Prostate gland (tissue), 2 donors: ENCODE measurements around the gene PSMD11. TPM values are rescaled to one million over a fixed set of nuclear protein-coding genes. Genes with fewer than 3 reads are reported as not detected.
"Not testable (repeated sequence)": the region's sequence is repeated elsewhere in the genome, so short reads cannot be mapped to it uniquely, and the experiment has no call there.

Experiments
- DNase-seq: peaks from one replicate; pipeline ENCODE4 v3.0.0-alpha.2; 2019; ENCODE audit warnings: low spot score
- H3K27ac ChIP-seq, 2 donors: fragments of 200-600 bp; sonication (generic); 2 replicates each; pipeline ENCODE4 v1.5.1; 2017 to 2019
- H3K27me3 ChIP-seq: fragments of 200-600 bp; sonication (generic); replicated peaks from 2 replicates; pipeline ENCODE4 v1.5.1; 2019; ENCODE audit not compliant: insufficient read depth
- H3K36me3 ChIP-seq, 2 donors: fragments of 200-600 bp; sonication (generic); 1 replicate in 1 of 2; 2 replicates in 1 of 2; pipeline versions ENCODE4 v1.5.1 to v1.8.1; 2017 to 2019
- H3K4me1 ChIP-seq: fragments of 200-600 bp; sonication (generic); replicated peaks from 2 replicates; pipeline ENCODE4 v1.5.1; 2019
- H3K4me3 ChIP-seq, 2 donors: fragments of 200-600 bp; sonication (generic); 2 replicates each; pipeline ENCODE4 v1.5.1; 2017 to 2019
- H3K9me3 ChIP-seq: fragments of 200-600 bp; sonication (generic); 2 replicates; pipeline ENCODE4 v1.5.1; 2017
- POLR2A ChIP-seq: fragments of 450-650 bp; IDR thresholded peaks from one replicate; pipeline ENCODE4 v1.6.1; 2016; ENCODE audit warnings: antibody characterized with exemption, mild to moderate bottlenecking
- POLR2AphosphoS5 ChIP-seq: sonication (generic); formaldehyde crosslinking; IDR thresholded peaks from one replicate; pipeline ENCODE4 v1.6.1; 2017; ENCODE audit warnings: antibody characterized with exemption
- WGBS: methylation state at CpG from one replicate; pipeline ENCODE4 v1.1.5; 2018; 5-methylcytosine and 5-hydroxymethylcytosine counted together
- intact Hi-C: fragments of 100-400 bp; cut with DNase I; formaldehyde crosslinking; loops from one replicate; pipeline ENCODE4 v1.14.2; 2022
- total RNA-seq, 2 donors: library from RNA; depleted of rRNA; stranded (reverse); fragments of >200 nt; gene quantifications; one replicate each; pipeline ENCODE4 v1.1.0, GENCODE V29; 2016
- TF ChIP-seq, protein P1 (sequence below), 4 experiments: fragments of 200-600 bp in 2 of 4; fragments of 450-650 bp in 2 of 4; sonication (generic) in 2 of 4; IDR thresholded peaks; 1 replicate in 3 of 4; 2 replicates in 1 of 4; pipeline ENCODE4 v1.5.1; 2016 to 2019; ENCODE audit warnings: antibody characterized with exemption in 4 of 4, mild to moderate bottlenecking in 2 of 4, moderate library complexity in 2 of 4

Gene PSMD11
- total RNA-seq: 10 to 100 TPM; 47.4 to 53.3 TPM

DNA sequence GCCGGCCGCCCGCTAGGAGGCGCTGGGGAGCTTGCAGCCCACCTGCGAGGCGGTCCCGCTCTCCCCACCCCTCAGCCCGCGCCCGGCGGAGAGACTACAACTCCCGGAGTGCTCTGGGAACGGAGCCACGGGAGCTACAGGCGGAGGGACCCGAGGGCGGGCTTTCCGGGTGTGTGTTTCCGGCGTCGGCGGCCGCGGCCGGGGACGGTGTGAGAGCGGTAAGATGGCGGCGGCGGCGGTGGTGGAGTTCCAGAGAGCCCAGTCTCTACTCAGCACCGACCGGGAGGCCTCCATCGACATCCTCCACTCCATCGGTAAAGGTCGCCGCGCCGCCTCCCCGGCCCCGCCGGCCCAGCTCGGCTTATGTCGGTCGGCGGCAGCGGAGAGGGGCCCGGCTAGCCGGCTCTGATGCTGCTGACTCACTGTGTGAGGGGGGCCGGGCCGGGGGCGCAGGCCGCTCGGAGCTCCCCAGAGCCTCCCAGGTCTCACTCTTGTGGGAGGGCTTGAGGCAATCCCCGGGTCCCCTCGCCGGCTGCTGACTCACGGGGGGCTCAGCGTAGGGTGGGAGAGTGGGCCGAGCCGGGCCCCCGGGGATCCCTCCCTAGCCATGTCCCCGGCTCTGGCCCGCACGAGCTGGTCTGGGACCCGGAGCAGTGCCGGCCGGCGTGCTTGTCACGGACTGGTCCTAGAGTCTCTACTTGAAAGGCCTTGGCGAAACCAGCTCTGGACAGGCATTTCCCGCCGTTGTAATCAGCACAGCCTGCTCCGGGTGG is at the start of gene PSMD11:
TSS of gene PSMD11 (plus strand) at position 210 of the 773 bp plus-strand sequence. CDS start at position 224, 14 bp downstream.
- peak within 1 kb of the TSS; percentile 91 to 95 for H3K4me3 ChIP-seq
- TF ChIP-seq, protein P1, sequence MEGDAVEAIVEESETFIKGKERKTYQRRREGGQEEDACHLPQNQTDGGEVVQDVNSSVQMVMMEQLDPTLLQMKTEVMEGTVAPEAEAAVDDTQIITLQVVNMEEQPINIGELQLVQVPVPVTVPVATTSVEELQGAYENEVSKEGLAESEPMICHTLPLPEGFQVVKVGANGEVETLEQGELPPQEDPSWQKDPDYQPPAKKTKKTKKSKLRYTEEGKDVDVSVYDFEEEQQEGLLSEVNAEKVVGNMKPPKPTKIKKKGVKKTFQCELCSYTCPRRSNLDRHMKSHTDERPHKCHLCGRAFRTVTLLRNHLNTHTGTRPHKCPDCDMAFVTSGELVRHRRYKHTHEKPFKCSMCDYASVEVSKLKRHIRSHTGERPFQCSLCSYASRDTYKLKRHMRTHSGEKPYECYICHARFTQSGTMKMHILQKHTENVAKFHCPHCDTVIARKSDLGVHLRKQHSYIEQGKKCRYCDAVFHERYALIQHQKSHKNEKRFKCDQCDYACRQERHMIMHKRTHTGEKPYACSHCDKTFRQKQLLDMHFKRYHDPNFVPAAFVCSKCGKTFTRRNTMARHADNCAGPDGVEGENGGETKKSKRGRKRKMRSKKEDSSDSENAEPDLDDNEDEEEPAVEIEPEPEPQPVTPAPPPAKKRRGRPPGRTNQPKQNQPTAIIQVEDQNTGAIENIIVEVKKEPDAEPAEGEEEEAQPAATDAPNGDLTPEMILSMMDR (IDR thresholded peaks at IDR 0.05): peak; percentile 62 to 89 (median 86)
- TF ChIP-seq POLR2A (peak; percentile 68), POLR2AphosphoS5 (peak; percentile 94)
- H3K36me3 ChIP-seq: peaks cover 2 to 12% of the 10 kb centered on the region in 2 donors
- H3K4me1 ChIP-seq: peaks cover 5% of the 10 kb centered on the region
- WGBS: under 1% methylated on average over 59 of the region's 74 CpGs
- H3K27ac ChIP-seq: peak within 1 kb of the TSS; percentile 78 to 83
- no peaks in the 10 kb centered on the region for H3K9me3 ChIP-seq
- intact Hi-C loops: no loop called here
- DNase-seq: peak; percentile 97
- H3K27me3 ChIP-seq: no peaks in the 10 kb centered on the region

DNA sequence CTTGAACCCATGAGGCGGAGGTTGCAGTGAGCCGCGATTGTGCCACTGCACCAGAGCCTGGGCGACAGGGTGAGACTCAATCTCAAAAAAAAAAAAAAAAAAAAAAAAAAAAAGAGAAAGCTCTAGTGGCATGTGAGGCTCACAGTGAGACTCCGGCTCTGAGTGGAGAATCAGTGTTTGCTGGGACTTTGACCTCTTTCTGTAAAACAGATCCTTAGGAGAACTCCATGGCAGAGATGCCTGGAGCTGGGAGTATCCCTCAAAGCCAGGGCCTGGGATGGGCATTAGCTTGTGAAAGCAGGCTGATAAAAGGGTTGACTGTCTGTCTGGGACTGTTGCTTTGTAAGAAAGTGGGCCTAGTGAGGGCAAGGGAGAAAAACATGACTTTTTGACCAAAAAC is 48.0 kb upstream of the PSMD11 start:
- Histone ChIP-seq H3K27me3 (no peaks in the 10 kb centered on the region), H3K36me3 (no peaks in the 10 kb centered on the region), H3K27ac (no peak overlapping the region), H3K9me3 (no peaks in the 10 kb centered on the region), H3K4me3 (no peak overlapping the region), H3K4me1 (no peaks in the 10 kb centered on the region)
- no peak for TF ChIP-seq POLR2AphosphoS5
- TF ChIP-seq, protein P1 (IDR thresholded peaks at IDR 0.05): no peak
- TF ChIP-seq POLR2A: no peak
- intact Hi-C loops: no loop called here
- 98% methylated on average over 5 of the region's 5 CpGs for WGBS
- DNase-seq: no peak

DNA sequence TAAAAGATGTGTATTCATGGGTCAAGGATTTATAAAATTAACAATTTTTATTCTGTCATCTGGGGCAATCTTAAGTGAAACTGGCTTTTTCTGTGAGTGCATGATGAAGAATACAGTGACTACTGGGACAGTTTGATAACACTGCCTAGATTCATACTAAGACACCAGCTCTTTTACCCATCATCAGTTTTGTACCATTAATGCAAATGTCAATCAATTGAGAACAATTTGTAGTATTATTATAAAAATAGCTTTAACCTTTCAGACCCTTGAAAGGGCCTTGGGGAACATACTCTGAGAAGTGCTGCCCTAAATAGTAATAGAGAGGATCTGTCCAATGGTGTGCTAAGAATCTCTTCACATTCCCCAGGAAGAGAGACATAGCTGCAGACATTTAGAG is 45.4 kb upstream of the PSMD11 start:
- Histone ChIP-seq H3K36me3 (no peaks in the 10 kb centered on the region), H3K4me3 (no peak overlapping the region), H3K27ac (no peak overlapping the region), H3K4me1 (no peaks in the 10 kb centered on the region), H3K9me3 (no peaks in the 10 kb centered on the region), H3K27me3 (no peaks in the 10 kb centered on the region)
- DNase-seq: no peak
- TF ChIP-seq, protein P1 (IDR thresholded peaks at IDR 0.05): no peak
- TF ChIP-seq POLR2AphosphoS5 (no peak), POLR2A (no peak)
- intact Hi-C loops: no loop called here

DNA sequence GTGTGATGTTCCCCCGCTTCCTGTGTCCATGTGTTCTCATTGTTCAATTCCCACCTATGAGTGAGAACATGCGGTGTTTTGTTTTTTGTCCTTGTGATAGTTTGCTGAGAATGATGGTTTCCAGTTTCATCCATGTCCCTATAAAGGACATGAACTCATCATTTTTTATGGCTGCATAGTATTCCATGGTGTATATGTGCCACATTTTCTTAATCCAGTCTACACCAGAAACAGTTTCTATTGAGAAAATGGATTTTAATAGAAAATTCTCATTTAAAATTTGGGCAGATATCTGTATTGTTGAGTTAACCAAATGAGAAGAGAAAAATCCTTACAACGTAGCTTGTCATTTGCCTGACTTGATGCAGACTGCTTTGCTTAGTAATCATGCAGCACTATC is 34.2 kb upstream of the PSMD11 start:
- DNase-seq, H3K27me3 ChIP-seq, H3K36me3 ChIP-seq, H3K27ac ChIP-seq, intact Hi-C loops, H3K9me3 ChIP-seq, H3K4me3 ChIP-seq, H3K4me1 ChIP-seq: not testable (repeated sequence)
- whole genome bisulfite sequencing: 95% methylated on average over 3 of the region's 3 CpGs

DNA sequence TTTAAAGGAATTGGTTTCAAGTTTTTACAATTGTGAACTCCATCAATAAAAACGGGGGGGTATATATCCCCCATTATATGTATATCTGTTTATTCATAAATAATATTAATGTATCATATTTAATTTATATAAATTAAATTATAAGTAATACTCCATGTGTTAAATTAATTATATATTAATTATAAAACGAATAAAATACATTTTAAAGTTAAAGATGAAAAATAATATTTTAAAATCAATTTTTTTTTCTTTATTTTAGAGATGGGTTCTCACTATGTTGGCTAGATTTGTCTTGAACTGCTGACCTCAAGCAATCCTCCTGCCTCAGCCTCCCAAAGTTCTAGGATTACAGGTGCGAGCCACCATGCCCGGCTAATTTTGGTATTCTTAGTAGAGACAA is 17.4 kb upstream of the PSMD11 start:
- TF ChIP-seq POLR2AphosphoS5 (no peak), POLR2A (no peak)
- TF ChIP-seq, protein P1 (IDR thresholded peaks at IDR 0.05): no peak
- no peak for DNase-seq
- Histone ChIP-seq H3K27ac (no peak overlapping the region), H3K36me3 (no peaks in the 10 kb centered on the region), H3K4me3 (no peak overlapping the region), H3K27me3 (no peaks in the 10 kb centered on the region), H3K9me3 (no peaks in the 10 kb centered on the region), H3K4me1 (no peaks in the 10 kb centered on the region)
- 72% methylated on average over 4 of the region's 4 CpGs for WGBS
- intact Hi-C loops: no loop called here
